WTC11 (cell line): Measurements from ENCODE around the gene ARHGAP6. TPM values are rescaled to one million over a fixed set of nuclear protein-coding genes. Genes with fewer than 3 reads are reported as not detected.

Experiments
- ATAC-seq: fragments of 200-7000 bp; cut with Tn5 transposase; 2 replicates; pipeline ENCODE4 v1.10.0; 2021; ENCODE audit warnings: mild to moderate bottlenecking, moderate library complexity
- CTCF ChIA-PET: fragments of 300-600 bp; sonication (Branson Sonifier 250); formaldehyde crosslinking; loops from one replicate; lab custom pipeline; 2021; ENCODE audit warnings: antibody characterized with exemption; lab: Charles Lee
- POLR2A ChIA-PET: fragments of 350-600 bp; sonication (Branson Sonifier 250); formaldehyde crosslinking; loops from one replicate; lab custom pipeline; 2021; ENCODE audit warnings: antibody characterized with exemption; lab: Charles Lee
- DNase-seq: peaks from one replicate; pipeline ENCODE4 v3.0.0; 2021; ENCODE audit warnings: low spot score
- H3K27ac Mint-ChIP-seq: 2 replicates; pipeline ENCODE4 v1.8.0; 2021; ENCODE audit warnings: mixed read lengths
- H3K27me3 Mint-ChIP-seq: 2 replicates; pipeline ENCODE4 v1.8.0; 2021; ENCODE audit warnings: low read depth, mild to moderate bottlenecking, moderate library complexity, mixed read lengths
- H3K36me3 Mint-ChIP-seq: 2 replicates; pipeline ENCODE4 v1.8.0; 2021; ENCODE audit warnings: mixed read lengths
- H3K4me1 Mint-ChIP-seq: 2 replicates; pipeline ENCODE4 v1.8.0; 2022; ENCODE audit warnings: mixed read lengths
- H3K4me3 Mint-ChIP-seq: 2 replicates; pipeline ENCODE4 v1.8.0; 2021; ENCODE audit warnings: mild to moderate bottlenecking, moderate library complexity, mixed read lengths
- H3K9me3 Mint-ChIP-seq: 2 replicates; pipeline ENCODE4 v1.8.0; 2021; ENCODE audit warnings: mixed read lengths
- CREB1 ChIP-seq: sonication (generic); formaldehyde crosslinking; IDR thresholded peaks from 2 replicates; pipeline ENCODE4 v1.8.0; 2023; ENCODE audit warnings: mild to moderate bottlenecking, missing genetic modification reagents
- GABPB1 ChIP-seq: sonication (generic); formaldehyde crosslinking; IDR thresholded peaks from 2 replicates; pipeline ENCODE4 v1.8.1; 2023; ENCODE audit warnings: mild to moderate bottlenecking, missing genetic modification reagents
- KAT7 ChIP-seq: sonication (generic); formaldehyde crosslinking; IDR thresholded peaks from 2 replicates; pipeline ENCODE4 v1.8.1; 2023; ENCODE audit warnings: missing genetic modification reagents, mild to moderate bottlenecking, borderline replicate concordance
- NFE2L1 ChIP-seq: sonication (generic); formaldehyde crosslinking; IDR thresholded peaks from 2 replicates; pipeline ENCODE4 v1.8.1; 2023; ENCODE audit warnings: missing genetic modification reagents
- NR3C1 ChIP-seq: sonication (generic); formaldehyde crosslinking; conservative IDR thresholded peaks from 2 replicates; pipeline ENCODE4 v1.8.1; 2023; ENCODE audit warnings: low read depth, mild to moderate bottlenecking, missing genetic modification reagents
- PRRX2 ChIP-seq: fragments of 250-450 bp; sonication (Bioruptor Pico); IDR thresholded peaks from 2 replicates; pipeline ENCODE4 v1.8.0; 2021; ENCODE audit warnings: mild to moderate bottlenecking
- TCF7 ChIP-seq: sonication (generic); formaldehyde crosslinking; IDR thresholded peaks from 2 replicates; pipeline ENCODE4 v1.8.0; 2022; ENCODE audit warnings: mild to moderate bottlenecking, low read depth, missing genetic modification reagents, moderate library complexity
- TEAD1 ChIP-seq: sonication (generic); formaldehyde crosslinking; IDR thresholded peaks from 2 replicates; pipeline ENCODE4 v1.8.0; 2022; ENCODE audit warnings: mild to moderate bottlenecking, missing genetic modification reagents
- ZNF232 ChIP-seq: sonication (generic); formaldehyde crosslinking; IDR thresholded peaks from 2 replicates; pipeline ENCODE4 v1.8.0; 2022; ENCODE audit warnings: mild to moderate bottlenecking, missing genetic modification reagents
- ZNF317 ChIP-seq: sonication (generic); formaldehyde crosslinking; IDR thresholded peaks from 2 replicates; pipeline ENCODE4 v1.8.1; 2023; ENCODE audit warnings: low read depth, mild to moderate bottlenecking, moderate library complexity, missing genetic modification reagents, borderline replicate concordance
- total RNA-seq: library from RNA; stranded (reverse); gene quantifications from 3 replicates; pipeline ENCODE4 v1.2.3, GENCODE V29; 2021
- TF ChIP-seq, protein P1 (sequence below): fragments of 250-450 bp; sonication (Bioruptor Pico); IDR thresholded peaks from 2 replicates; pipeline ENCODE4 v1.9.0; 2021; ENCODE audit warnings: moderate library complexity, mild to moderate bottlenecking, inconsistent platforms, borderline replicate concordance
- TF ChIP-seq, protein P2 (sequence below): sonication (generic); formaldehyde crosslinking; IDR thresholded peaks from 2 replicates; pipeline ENCODE4 v1.8.0; 2023; ENCODE audit warnings: missing genetic modification reagents
- TF ChIP-seq, protein P3 (sequence below): sonication (generic); formaldehyde crosslinking; IDR thresholded peaks from 2 replicates; pipeline ENCODE4 v1.8.1; 2023; ENCODE audit warnings: mild to moderate bottlenecking, moderate library complexity, missing genetic modification reagents
- TF ChIP-seq, protein P4 (sequence below): fragments of 200-600 bp; IDR thresholded peaks from 2 replicates; pipeline ENCODE4 v1.8.0; 2022; ENCODE audit warnings: antibody characterized with exemption
- TF ChIP-seq, protein P5 (sequence below): fragments of 250-450 bp; sonication (Bioruptor Pico); IDR thresholded peaks from 2 replicates; pipeline ENCODE4 v2.1.2; 2022; ENCODE audit warnings: mild to moderate bottlenecking, moderate library complexity
- TF ChIP-seq, protein P6 (sequence below): sonication (generic); formaldehyde crosslinking; IDR thresholded peaks from 2 replicates; pipeline ENCODE4 v1.8.1; 2022; ENCODE audit warnings: low read depth, mild to moderate bottlenecking, moderate library complexity, missing genetic modification reagents, borderline replicate concordance
- TF ChIP-seq, protein P7 (sequence below): sonication (generic); formaldehyde crosslinking; IDR thresholded peaks from 2 replicates; pipeline ENCODE4 v1.8.0; 2023; ENCODE audit warnings: mild to moderate bottlenecking, missing genetic modification reagents
- TF ChIP-seq, protein P8 (sequence below): sonication (generic); formaldehyde crosslinking; IDR thresholded peaks from 2 replicates; pipeline ENCODE4 v1.8.1; 2022; ENCODE audit warnings: missing genetic modification reagents, borderline replicate concordance

ARHGAP6 gene
- total RNA-seq, 1 experiment from 2014 or later: 1.0 TPM

DNA sequence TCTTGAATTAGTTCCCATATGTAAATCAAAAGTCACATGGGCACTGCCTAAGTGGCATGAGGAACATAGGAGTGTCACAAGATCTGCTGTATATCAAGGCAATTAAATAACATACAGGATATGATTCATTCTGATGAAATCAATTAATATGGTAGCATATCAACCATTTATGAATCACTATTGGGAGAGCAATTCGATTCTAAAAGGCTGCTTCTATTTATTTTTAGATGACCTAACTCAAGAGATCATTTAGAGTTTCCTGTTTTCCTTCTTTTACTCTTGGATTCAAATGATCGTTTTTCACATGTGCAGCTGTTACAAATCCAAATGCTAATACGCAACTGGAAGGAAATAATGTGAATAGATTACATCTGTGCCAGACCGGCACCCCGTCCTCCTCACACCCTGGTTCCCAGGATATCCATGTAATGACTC is 472.7 kb downstream of the ARHGAP6 start:
- ChIA-PET POLR2A (no interaction called here), CTCF (no interaction called here)
- no peaks in the 10 kb centered on the region for H3K4me1 Mint-ChIP-seq
- H3K36me3 Mint-ChIP-seq: no peaks in the 10 kb centered on the region
- no peaks in the 10 kb centered on the region for H3K27me3 Mint-ChIP-seq
- DNase-seq: no peak
- ATAC-seq: no peak
- no peaks in the 10 kb centered on the region for H3K9me3 Mint-ChIP-seq
- TF ChIP-seq KAT7 (CRISPR knock-in tag): no peak
- TF ChIP-seq, protein P1, sequence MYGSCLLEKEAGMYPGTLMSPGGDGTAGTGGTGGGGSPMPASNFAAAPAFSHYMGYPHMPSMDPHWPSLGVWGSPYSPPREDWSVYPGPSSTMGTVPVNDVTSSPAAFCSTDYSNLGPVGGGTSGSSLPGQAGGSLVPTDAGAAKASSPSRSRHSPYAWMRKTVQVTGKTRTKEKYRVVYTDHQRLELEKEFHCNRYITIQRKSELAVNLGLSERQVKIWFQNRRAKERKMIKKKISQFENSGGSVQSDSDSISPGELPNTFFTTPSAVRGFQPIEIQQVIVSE: no peak
- TF ChIP-seq, protein P2, sequence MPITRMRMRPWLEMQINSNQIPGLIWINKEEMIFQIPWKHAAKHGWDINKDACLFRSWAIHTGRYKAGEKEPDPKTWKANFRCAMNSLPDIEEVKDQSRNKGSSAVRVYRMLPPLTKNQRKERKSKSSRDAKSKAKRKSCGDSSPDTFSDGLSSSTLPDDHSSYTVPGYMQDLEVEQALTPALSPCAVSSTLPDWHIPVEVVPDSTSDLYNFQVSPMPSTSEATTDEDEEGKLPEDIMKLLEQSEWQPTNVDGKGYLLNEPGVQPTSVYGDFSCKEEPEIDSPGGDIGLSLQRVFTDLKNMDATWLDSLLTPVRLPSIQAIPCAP (CRISPR knock-in tag): no peak
- no peak overlapping the region for H3K27ac Mint-ChIP-seq
- H3K4me3 Mint-ChIP-seq: no peak overlapping the region

DNA sequence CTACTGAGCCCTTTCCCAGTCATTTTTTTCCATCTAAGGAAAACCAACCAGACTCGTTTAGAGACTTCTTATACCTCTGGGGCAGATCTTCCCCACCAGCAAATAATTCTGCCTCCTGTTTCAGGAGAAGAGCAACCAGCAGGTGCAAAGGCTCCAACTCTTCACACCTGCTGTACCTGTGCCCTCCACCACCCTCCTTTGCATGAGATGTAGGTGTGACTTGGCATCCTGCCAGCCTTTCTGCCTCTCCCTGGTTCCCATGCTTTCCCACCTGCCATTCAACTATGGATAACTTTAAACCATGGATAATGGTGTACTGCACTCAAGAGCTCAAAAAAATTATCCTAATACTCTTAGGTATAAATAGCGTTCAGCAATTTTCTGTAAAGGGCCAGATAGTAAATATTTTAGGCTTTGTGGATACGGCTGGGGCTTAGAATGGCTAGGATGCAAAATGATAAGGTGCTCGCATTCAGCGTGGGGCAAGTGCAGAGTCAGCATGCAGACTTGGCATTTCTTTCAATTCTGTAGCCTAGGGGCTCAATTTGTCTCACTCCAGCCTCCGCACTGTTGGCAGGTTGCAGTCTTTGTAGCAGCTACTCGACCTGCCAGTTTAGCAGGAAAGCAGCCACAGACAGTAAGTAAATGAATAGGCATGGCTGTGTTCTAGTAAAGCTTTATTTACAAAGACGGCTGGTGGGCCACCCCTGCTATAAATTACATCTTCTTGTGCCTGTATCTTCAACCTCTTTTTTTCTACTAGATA is 474.8 kb downstream of the ARHGAP6 start:
- Mint-ChIP-seq H3K27me3 (no peaks in the 10 kb centered on the region), H3K4me1 (no peaks in the 10 kb centered on the region), H3K9me3 (no peaks in the 10 kb centered on the region), H3K4me3 (no peak overlapping the region), H3K36me3 (no peaks in the 10 kb centered on the region), H3K27ac (no peak overlapping the region)
- ChIA-PET POLR2A (interaction anchor here (0.6 kb wide), 1 partner anchor 607 kb away, joined by 3 read pairs; no protein-coding TSS in a partner anchor), CTCF (interaction anchor here (1.0 kb wide), 1 partner anchor 24 kb away, joined by 3 read pairs; no protein-coding TSS in a partner anchor)
- ATAC-seq: peak; percentile 18; the same call in 1 of the 2 replicates
- DNase-seq: no peak
- TF ChIP-seq, protein P3, sequence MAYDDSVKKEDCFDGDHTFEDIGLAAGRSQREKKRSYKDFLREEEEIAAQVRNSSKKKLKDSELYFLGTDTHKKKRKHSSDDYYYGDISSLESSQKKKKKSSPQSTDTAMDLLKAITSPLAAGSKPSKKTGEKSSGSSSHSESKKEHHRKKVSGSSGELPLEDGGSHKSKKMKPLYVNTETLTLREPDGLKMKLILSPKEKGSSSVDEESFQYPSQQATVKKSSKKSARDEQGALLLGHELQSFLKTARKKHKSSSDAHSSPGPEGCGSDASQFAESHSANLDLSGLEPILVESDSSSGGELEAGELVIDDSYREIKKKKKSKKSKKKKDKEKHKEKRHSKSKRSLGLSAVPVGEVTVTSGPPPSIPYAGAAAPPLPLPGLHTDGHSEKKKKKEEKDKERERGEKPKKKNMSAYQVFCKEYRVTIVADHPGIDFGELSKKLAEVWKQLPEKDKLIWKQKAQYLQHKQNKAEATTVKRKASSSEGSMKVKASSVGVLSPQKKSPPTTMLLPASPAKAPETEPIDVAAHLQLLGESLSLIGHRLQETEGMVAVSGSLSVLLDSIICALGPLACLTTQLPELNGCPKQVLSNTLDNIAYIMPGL (CRISPR knock-in tag): no peak
- TF ChIP-seq, protein P4, sequence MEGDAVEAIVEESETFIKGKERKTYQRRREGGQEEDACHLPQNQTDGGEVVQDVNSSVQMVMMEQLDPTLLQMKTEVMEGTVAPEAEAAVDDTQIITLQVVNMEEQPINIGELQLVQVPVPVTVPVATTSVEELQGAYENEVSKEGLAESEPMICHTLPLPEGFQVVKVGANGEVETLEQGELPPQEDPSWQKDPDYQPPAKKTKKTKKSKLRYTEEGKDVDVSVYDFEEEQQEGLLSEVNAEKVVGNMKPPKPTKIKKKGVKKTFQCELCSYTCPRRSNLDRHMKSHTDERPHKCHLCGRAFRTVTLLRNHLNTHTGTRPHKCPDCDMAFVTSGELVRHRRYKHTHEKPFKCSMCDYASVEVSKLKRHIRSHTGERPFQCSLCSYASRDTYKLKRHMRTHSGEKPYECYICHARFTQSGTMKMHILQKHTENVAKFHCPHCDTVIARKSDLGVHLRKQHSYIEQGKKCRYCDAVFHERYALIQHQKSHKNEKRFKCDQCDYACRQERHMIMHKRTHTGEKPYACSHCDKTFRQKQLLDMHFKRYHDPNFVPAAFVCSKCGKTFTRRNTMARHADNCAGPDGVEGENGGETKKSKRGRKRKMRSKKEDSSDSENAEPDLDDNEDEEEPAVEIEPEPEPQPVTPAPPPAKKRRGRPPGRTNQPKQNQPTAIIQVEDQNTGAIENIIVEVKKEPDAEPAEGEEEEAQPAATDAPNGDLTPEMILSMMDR: no peak
- TF ChIP-seq TEAD1: no peak
- TF ChIP-seq PRRX2 (CRISPR knock-in tag): no peak
- no peak for TF ChIP-seq ZNF317 (CRISPR knock-in tag)
- TF ChIP-seq, protein P2 (CRISPR knock-in tag): no peak
- no peak for TF ChIP-seq CREB1
- TF ChIP-seq, protein P5, sequence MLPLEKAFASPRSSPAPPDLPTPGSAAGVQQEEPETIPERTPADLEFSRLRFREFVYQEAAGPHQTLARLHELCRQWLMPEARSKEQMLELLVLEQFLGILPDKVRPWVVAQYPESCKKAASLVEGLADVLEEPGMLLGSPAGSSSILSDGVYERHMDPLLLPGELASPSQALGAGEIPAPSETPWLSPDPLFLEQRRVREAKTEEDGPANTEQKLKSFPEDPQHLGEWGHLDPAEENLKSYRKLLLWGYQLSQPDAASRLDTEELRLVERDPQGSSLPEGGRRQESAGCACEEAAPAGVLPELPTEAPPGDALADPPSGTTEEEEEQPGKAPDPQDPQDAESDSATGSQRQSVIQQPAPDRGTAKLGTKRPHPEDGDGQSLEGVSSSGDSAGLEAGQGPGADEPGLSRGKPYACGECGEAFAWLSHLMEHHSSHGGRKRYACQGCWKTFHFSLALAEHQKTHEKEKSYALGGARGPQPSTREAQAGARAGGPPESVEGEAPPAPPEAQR (CRISPR knock-in tag): no peak
- TF ChIP-seq NR3C1 (CRISPR knock-in tag): no peak
- TF ChIP-seq GABPB1 (CRISPR knock-in tag): no peak
- no peak for TF ChIP-seq ZNF232 (CRISPR knock-in tag)
- TF ChIP-seq TCF7 (CRISPR knock-in tag): no peak
- TF ChIP-seq, protein P6, sequence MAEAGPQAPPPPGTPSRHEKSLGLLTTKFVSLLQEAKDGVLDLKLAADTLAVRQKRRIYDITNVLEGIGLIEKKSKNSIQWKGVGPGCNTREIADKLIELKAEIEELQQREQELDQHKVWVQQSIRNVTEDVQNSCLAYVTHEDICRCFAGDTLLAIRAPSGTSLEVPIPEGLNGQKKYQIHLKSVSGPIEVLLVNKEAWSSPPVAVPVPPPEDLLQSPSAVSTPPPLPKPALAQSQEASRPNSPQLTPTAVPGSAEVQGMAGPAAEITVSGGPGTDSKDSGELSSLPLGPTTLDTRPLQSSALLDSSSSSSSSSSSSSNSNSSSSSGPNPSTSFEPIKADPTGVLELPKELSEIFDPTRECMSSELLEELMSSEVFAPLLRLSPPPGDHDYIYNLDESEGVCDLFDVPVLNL (CRISPR knock-in tag): no peak
- TF ChIP-seq, protein P7, sequence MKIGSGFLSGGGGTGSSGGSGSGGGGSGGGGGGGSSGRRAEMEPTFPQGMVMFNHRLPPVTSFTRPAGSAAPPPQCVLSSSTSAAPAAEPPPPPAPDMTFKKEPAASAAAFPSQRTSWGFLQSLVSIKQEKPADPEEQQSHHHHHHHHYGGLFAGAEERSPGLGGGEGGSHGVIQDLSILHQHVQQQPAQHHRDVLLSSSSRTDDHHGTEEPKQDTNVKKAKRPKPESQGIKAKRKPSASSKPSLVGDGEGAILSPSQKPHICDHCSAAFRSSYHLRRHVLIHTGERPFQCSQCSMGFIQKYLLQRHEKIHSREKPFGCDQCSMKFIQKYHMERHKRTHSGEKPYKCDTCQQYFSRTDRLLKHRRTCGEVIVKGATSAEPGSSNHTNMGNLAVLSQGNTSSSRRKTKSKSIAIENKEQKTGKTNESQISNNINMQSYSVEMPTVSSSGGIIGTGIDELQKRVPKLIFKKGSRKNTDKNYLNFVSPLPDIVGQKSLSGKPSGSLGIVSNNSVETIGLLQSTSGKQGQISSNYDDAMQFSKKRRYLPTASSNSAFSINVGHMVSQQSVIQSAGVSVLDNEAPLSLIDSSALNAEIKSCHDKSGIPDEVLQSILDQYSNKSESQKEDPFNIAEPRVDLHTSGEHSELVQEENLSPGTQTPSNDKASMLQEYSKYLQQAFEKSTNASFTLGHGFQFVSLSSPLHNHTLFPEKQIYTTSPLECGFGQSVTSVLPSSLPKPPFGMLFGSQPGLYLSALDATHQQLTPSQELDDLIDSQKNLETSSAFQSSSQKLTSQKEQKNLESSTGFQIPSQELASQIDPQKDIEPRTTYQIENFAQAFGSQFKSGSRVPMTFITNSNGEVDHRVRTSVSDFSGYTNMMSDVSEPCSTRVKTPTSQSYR (CRISPR knock-in tag): no peak
- no peak for TF ChIP-seq NFE2L1 (CRISPR knock-in tag)
- TF ChIP-seq, protein P8, sequence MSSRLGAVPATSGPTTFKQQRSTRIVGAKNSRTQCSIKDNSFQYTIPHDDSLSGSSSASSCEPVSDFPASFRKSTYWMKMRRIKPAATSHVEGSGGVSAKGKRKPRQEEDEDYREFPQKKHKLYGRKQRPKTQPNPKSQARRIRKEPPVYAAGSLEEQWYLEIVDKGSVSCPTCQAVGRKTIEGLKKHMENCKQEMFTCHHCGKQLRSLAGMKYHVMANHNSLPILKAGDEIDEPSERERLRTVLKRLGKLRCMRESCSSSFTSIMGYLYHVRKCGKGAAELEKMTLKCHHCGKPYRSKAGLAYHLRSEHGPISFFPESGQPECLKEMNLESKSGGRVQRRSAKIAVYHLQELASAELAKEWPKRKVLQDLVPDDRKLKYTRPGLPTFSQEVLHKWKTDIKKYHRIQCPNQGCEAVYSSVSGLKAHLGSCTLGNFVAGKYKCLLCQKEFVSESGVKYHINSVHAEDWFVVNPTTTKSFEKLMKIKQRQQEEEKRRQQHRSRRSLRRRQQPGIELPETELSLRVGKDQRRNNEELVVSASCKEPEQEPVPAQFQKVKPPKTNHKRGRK (CRISPR knock-in tag): no peak
